ENCODE results near the gene HRH3.

HRH3 gene

GRCh38 chr20:62239278-62239879 is 19.3 kb upstream of the HRH3 start:
- Histone ChIP-seq H3K27ac (ENCODE audit: extremely low read depth, low read depth, low read length) (peak overlapping the region; percentile 37; the same call in 1 of the 2 replicates), H3K36me3 (ENCODE audit: control insufficient read depth in 2 of 2, insufficient read depth in 1 of 2, low read length in 2 of 2) (peaks cover 0 to 39% of the 10 kb centered on the region in 2 experiments; a peak in 1 of 3 replicates), H3K4me1 (ENCODE audit: control insufficient read depth, insufficient read depth, low read length) (peaks cover 6% of the 10 kb centered on the region; the same call in 1 of the 2 replicates), H3K9me3 (ENCODE audit: control insufficient read depth, insufficient read depth, low read depth, low read length) (no peaks in the 10 kb centered on the region), H3K4me3 (ENCODE audit: low read depth, low read length) (peak overlapping the region; percentile 76)
- ChIA-PET CTCF (no interaction called here), POLR2A (no interaction called here)
- TF ChIP-seq FEZF1 (tag by site-specific recombination; IDR thresholded peaks at IDR 0.05) (no peak), ZNF645 (tag by site-specific recombination; IDR thresholded peaks at IDR 0.05) (no peak), ZNF398 (tag by site-specific recombination; IDR thresholded peaks at IDR 0.05) (no peak)

- CTCF ChIA-PET = no interaction called here
- peak overlapping the region; percentile 37; the same call in 1 of the 2 replicates for H3K27ac ChIP-seq (ENCODE audit: extremely low read depth, low read depth, low read length)
Measured at GRCh38 chr20:62238569-62239277, 18.6 kb upstream of the HRH3 start.

More at GRCh38 chr20:62238569-62239277, 18.6 kb upstream of the HRH3 start:
- Histone ChIP-seq H3K4me3 (ENCODE audit: low read depth, low read length) (peak overlapping the region; percentile 76), H3K4me1 (ENCODE audit: control insufficient read depth, insufficient read depth, low read length) (peaks cover 6% of the 10 kb centered on the region; the same call in 1 of the 2 replicates), H3K9me3 (ENCODE audit: control insufficient read depth, insufficient read depth, low read depth, low read length) (no peaks in the 10 kb centered on the region), H3K36me3 (ENCODE audit: control insufficient read depth in 2 of 2, insufficient read depth in 1 of 2, low read length in 2 of 2) (peaks cover 0 to 32% of the 10 kb centered on the region in 2 experiments; a peak in 1 of 3 replicates)
- POLR2A ChIA-PET = no interaction called here
- TF ChIP-seq ZIC2 (tag by site-specific recombination; IDR thresholded peaks at IDR 0.05) (0 out of 2 replicates have a peak, but pooled peaks have one; percentile 7), ZSCAN16 (tag by site-specific recombination; IDR thresholded peaks at IDR 0.05) (no peak), ZNF514 (tag by site-specific recombination; IDR thresholded peaks at IDR 0.05) (no peak), PATZ1 (tag by site-specific recombination; IDR thresholded peaks at IDR 0.05) (peak; percentile 30; the same call in 1 of the 2 replicates), GLIS2 (tag by site-specific recombination; IDR thresholded peaks at IDR 0.05) (peak; percentile 58), ZBTB26 (tag by site-specific recombination; optimal IDR thresholded peaks at IDR 0.05) (peak; percentile 59), ZNF549 (tag by site-specific recombination; IDR thresholded peaks at IDR 0.05) (no peak), SP2 (tag by site-specific recombination; IDR thresholded peaks at IDR 0.05) (peak; percentile 26; the same call in 1 of the 2 replicates), ZNF121 (tag by site-specific recombination; IDR thresholded peaks at IDR 0.05) (no peak), ZNF670 (tag by site-specific recombination; IDR thresholded peaks at IDR 0.05; ENCODE audit: low read depth) (no peak), KLF17 (tag by site-specific recombination; IDR thresholded peaks at IDR 0.05) (0 out of 2 replicates have a peak, but pooled peaks have one; percentile 29), ZNF394 (tag by site-specific recombination; IDR thresholded peaks at IDR 0.05; ENCODE audit: borderline replicate concordance) (no peak)

Measured in HEK293 (cell line).